Measurements from ENCODE around the gene FLYWCH2. TPM values are rescaled to one million over a fixed set of nuclear protein-coding genes. Genes with fewer than 3 reads are reported as not detected.

Gene FLYWCH2
- total and polyA plus RNA-seq, 2 donors from 2014 or later, result 31.3 to 52.5 TPM

DNA sequence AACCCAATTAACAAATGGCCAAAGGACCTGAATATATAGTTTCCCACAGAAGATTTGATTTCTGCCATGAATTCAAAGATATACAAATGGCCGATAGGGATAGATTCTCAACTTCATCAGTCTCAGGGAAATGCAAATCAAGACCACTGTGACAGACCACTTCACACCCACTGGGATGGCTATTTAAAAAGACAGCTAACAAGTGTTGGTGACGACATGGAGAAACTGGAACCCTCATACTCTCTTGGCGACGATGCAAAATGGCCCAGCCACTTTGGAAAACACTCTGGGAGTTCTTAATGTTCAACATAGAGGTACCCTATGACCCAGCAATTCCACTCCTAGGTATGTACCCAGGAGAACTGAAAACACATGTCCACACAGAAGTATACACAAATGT lies 63.6 kb downstream of the FLYWCH2 start:
- H3K9me3 ChIP-seq (ENCODE audit: control insufficient read depth in 2 of 3, insufficient read depth in 1 of 3, low read length in 3 of 3), result no peaks in the 10 kb centered on the region
- H3K4me3 ChIP-seq (ENCODE audit: low read length in 3 of 3), result no peak overlapping the region
- intact Hi-C loops (cut with DNase I), result no loop called here
- TF ChIP-seq, protein P1, sequence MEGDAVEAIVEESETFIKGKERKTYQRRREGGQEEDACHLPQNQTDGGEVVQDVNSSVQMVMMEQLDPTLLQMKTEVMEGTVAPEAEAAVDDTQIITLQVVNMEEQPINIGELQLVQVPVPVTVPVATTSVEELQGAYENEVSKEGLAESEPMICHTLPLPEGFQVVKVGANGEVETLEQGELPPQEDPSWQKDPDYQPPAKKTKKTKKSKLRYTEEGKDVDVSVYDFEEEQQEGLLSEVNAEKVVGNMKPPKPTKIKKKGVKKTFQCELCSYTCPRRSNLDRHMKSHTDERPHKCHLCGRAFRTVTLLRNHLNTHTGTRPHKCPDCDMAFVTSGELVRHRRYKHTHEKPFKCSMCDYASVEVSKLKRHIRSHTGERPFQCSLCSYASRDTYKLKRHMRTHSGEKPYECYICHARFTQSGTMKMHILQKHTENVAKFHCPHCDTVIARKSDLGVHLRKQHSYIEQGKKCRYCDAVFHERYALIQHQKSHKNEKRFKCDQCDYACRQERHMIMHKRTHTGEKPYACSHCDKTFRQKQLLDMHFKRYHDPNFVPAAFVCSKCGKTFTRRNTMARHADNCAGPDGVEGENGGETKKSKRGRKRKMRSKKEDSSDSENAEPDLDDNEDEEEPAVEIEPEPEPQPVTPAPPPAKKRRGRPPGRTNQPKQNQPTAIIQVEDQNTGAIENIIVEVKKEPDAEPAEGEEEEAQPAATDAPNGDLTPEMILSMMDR (IDR thresholded peaks at IDR 0.05; ENCODE audit: borderline replicate concordance, extremely low read depth, insufficient read depth), result no peak
- peaks cover 0 to 14% (median 2%) of the 10 kb centered on the region in 3 donors for H3K36me3 ChIP-seq (ENCODE audit: control insufficient read depth in 2 of 3, insufficient read depth in 3 of 3, low read length in 3 of 3)
- H3K9ac ChIP-seq (ENCODE audit: low read length in 3 of 3), result no peak overlapping the region
- DNase-seq (no peak), FAIRE-seq (no peak)
- no peaks in the 10 kb centered on the region for H3K4me1 ChIP-seq (ENCODE audit: control insufficient read depth in 2 of 3, insufficient read depth in 2 of 3, low read depth in 1 of 3, low read length in 3 of 3)
- no peaks in the 10 kb centered on the region for H3K27me3 ChIP-seq (ENCODE audit: control insufficient read depth, insufficient read depth, low read length)
- no peak overlapping the region for H3K27ac ChIP-seq (ENCODE audit: low read depth in 2 of 2, low read length in 2 of 2)

Other genes with a start within 250 kb of the FLYWCH2 start
- 19.9 TPM for gene KCTD5, start 200.7 kb upstream of the FLYWCH2 start, total RNA-seq
- gene KCTD5, start 200.7 kb upstream of the FLYWCH2 start, polyA plus RNA-seq (ENCODE audit: insufficient read depth, low read depth, low replicate concordance), result 12.8 TPM
- 2.1 TPM for gene PRSS27, start 163.0 kb upstream of the FLYWCH2 start, total RNA-seq
- 0.41 TPM for gene PRSS27, start 163.0 kb upstream of the FLYWCH2 start, polyA plus RNA-seq (ENCODE audit: insufficient read depth, low read depth, low replicate concordance)
- 621 TPM for gene SRRM2, start 130.6 kb upstream of the FLYWCH2 start, total RNA-seq
- gene SRRM2, start 130.6 kb upstream of the FLYWCH2 start, polyA plus RNA-seq (ENCODE audit: insufficient read depth, low read depth, low replicate concordance), result 386 TPM
- gene ELOB, start 105.9 kb upstream of the FLYWCH2 start, total RNA-seq, result 226 TPM
- 836 TPM for gene ELOB, start 105.9 kb upstream of the FLYWCH2 start, polyA plus RNA-seq (ENCODE audit: insufficient read depth, low read depth, low replicate concordance)
- gene PRSS33, start 95.7 kb upstream of the FLYWCH2 start, total RNA-seq, result not detected
- not detected for gene PRSS33, start 95.7 kb upstream of the FLYWCH2 start, polyA plus RNA-seq (ENCODE audit: insufficient read depth, low read depth, low replicate concordance)
- not detected for gene PRSS41, start 84.7 kb upstream of the FLYWCH2 start, total RNA-seq
- not detected for gene PRSS41, start 84.7 kb upstream of the FLYWCH2 start, polyA plus RNA-seq (ENCODE audit: insufficient read depth, low read depth, low replicate concordance)
- gene PRSS21, start 66.0 kb upstream of the FLYWCH2 start, total RNA-seq, result 0.54 TPM
- gene PRSS21, start 66.0 kb upstream of the FLYWCH2 start, polyA plus RNA-seq (ENCODE audit: insufficient read depth, low read depth, low replicate concordance), result not detected
- 0.98 TPM for gene ZG16B, start 52.9 kb upstream of the FLYWCH2 start, total RNA-seq
- 0.69 TPM for gene ZG16B, start 52.9 kb upstream of the FLYWCH2 start, polyA plus RNA-seq (ENCODE audit: insufficient read depth, low read depth, low replicate concordance)
- gene PRSS22, start 25.0 kb upstream of the FLYWCH2 start, total RNA-seq, result 30.8 TPM
- 11.0 TPM for gene PRSS22, start 25.0 kb upstream of the FLYWCH2 start, polyA plus RNA-seq (ENCODE audit: insufficient read depth, low read depth, low replicate concordance)
- 36.8 TPM for gene FLYWCH1, start 28.7 kb downstream of the FLYWCH2 start, total RNA-seq
- 24.5 TPM for gene FLYWCH1, start 28.7 kb downstream of the FLYWCH2 start, polyA plus RNA-seq (ENCODE audit: insufficient read depth, low read depth, low replicate concordance)
- not detected for gene KREMEN2, start 81.1 kb downstream of the FLYWCH2 start, total RNA-seq
- gene KREMEN2, start 81.1 kb downstream of the FLYWCH2 start, polyA plus RNA-seq (ENCODE audit: insufficient read depth, low read depth, low replicate concordance), result not detected
- gene PAQR4, start 86.1 kb downstream of the FLYWCH2 start, total RNA-seq, result 5.9 TPM
- gene PAQR4, start 86.1 kb downstream of the FLYWCH2 start, polyA plus RNA-seq (ENCODE audit: insufficient read depth, low read depth, low replicate concordance), result 3.5 TPM
- gene PKMYT1, start 97.2 kb downstream of the FLYWCH2 start, total RNA-seq, result 2.2 TPM
- 0.97 TPM for gene PKMYT1, start 97.2 kb downstream of the FLYWCH2 start, polyA plus RNA-seq (ENCODE audit: insufficient read depth, low read depth, low replicate concordance)
- gene CLDN9, start 129.7 kb downstream of the FLYWCH2 start, total RNA-seq, result 0.60 TPM
- gene CLDN9, start 129.7 kb downstream of the FLYWCH2 start, polyA plus RNA-seq (ENCODE audit: insufficient read depth, low read depth, low replicate concordance), result not detected
- gene CLDN6, start 135.0 kb downstream of the FLYWCH2 start, total RNA-seq, result 0.47 TPM
- gene CLDN6, start 135.0 kb downstream of the FLYWCH2 start, polyA plus RNA-seq (ENCODE audit: insufficient read depth, low read depth, low replicate concordance), result not detected
- gene TNFRSF12A, start 137.2 kb downstream of the FLYWCH2 start, total RNA-seq, result 114 TPM
- 87.3 TPM for gene TNFRSF12A, start 137.2 kb downstream of the FLYWCH2 start, polyA plus RNA-seq (ENCODE audit: insufficient read depth, low read depth, low replicate concordance)
- gene HCFC1R1, start 140.7 kb downstream of the FLYWCH2 start, total RNA-seq, result 61.3 TPM
- gene HCFC1R1, start 140.7 kb downstream of the FLYWCH2 start, polyA plus RNA-seq (ENCODE audit: insufficient read depth, low read depth, low replicate concordance), result 332 TPM
- gene THOC6, start 140.8 kb downstream of the FLYWCH2 start, total RNA-seq, result 26.1 TPM
- 21.2 TPM for gene THOC6, start 140.8 kb downstream of the FLYWCH2 start, polyA plus RNA-seq (ENCODE audit: insufficient read depth, low read depth, low replicate concordance)
- gene BICDL2, start 153.7 kb downstream of the FLYWCH2 start, total RNA-seq, result 12.1 TPM
- gene BICDL2, start 153.7 kb downstream of the FLYWCH2 start, polyA plus RNA-seq (ENCODE audit: insufficient read depth, low read depth, low replicate concordance), result 2.9 TPM
- 1.7 TPM for gene MMP25, start 163.3 kb downstream of the FLYWCH2 start, total RNA-seq
- 0.65 TPM for gene MMP25, start 163.3 kb downstream of the FLYWCH2 start, polyA plus RNA-seq (ENCODE audit: insufficient read depth, low read depth, low replicate concordance)
- 181 TPM for gene IL32, start 182.4 kb downstream of the FLYWCH2 start, total RNA-seq
- gene IL32, start 182.4 kb downstream of the FLYWCH2 start, polyA plus RNA-seq (ENCODE audit: insufficient read depth, low read depth, low replicate concordance), result 495 TPM
- gene ZSCAN10, start 216.1 kb downstream of the FLYWCH2 start, total RNA-seq, result not detected
- not detected for gene ZSCAN10, start 216.1 kb downstream of the FLYWCH2 start, polyA plus RNA-seq (ENCODE audit: insufficient read depth, low read depth, low replicate concordance)
- 12.7 TPM for gene ZNF205, start 229.4 kb downstream of the FLYWCH2 start, total RNA-seq
- gene ZNF205, start 229.4 kb downstream of the FLYWCH2 start, polyA plus RNA-seq (ENCODE audit: insufficient read depth, low read depth, low replicate concordance), result 14.1 TPM